ENCODE results near the gene TAOK1. TPM values are rescaled to one million over a fixed set of nuclear protein-coding genes. Genes with fewer than 3 reads are reported as not detected.

The TAOK1 gene
- total and polyA plus RNA-seq, 2 of the 13 experiments (the other 11 are each of a cell fraction or from before 2014, with no cell fraction given), result 14.1 to 23.0 TPM

DNA sequence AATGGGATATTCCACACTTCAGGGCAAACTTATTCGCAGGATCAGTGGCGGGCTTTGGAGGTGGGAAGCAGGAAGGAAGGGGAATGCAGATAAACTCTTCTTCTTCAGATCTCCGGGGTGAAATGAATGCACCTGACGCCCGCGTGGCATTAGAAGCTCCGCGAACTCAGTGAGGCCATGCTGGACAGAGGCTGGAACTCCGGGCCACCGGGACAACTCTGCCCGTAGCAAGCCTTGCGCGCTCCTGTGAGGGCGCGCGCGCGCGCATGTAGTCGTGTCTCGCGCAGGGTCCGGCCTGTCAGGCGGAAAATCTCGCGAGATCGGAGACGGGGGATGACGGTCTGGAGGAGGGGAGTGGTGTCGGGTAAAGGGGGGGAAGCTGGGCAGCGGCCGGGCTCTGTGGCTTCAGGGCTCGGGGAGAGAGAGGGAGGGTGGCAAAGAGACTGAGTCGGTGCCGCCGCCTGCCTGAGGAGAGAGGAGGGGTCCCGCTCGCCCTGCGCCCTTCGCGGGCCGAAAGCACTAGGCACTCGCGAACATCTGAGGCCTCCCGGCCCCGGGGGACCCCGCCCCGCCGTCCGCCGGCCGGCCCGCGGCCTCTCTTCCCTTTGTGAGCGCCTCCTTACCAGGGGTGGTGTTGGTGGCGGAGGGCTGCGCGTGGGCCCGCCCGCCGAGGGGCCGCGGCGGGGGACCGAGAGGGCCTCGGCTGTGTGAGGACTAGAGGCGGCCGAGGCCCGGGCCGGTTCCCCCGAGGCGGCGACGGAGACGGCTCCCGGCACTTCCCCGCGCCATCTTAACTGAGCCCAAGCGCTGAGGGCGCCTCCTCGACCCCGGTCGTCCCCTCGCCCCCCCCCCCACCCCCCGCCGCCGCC, at the start of gene TAOK1 (continued):
- TF ChIP-seq, protein P1, sequence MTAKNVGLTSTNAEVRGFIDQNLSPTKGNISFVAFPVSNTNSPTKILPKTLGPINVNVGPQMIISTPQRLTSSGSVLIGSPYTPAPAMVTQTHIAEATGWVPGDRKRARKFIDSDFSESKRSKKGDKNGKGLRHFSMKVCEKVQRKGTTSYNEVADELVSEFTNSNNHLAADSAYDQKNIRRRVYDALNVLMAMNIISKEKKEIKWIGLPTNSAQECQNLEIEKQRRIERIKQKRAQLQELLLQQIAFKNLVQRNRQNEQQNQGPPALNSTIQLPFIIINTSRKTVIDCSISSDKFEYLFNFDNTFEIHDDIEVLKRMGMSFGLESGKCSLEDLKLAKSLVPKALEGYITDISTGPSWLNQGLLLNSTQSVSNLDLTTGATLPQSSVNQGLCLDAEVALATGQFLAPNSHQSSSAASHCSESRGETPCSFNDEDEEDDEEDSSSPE (CRISPR knock-in tag; IDR thresholded peaks at IDR 0.05), result peak; percentile 25; the same call in 1 of the 2 replicates
- TF ChIP-seq SNAPC2 (CRISPR knock-in tag; IDR thresholded peaks at IDR 0.05) (peak; percentile 88; the same call in 1 of the 2 replicates), SPEN (CRISPR knock-in tag; IDR thresholded peaks at IDR 0.05; ENCODE audit: low read depth) (peak; percentile 90), SIX1 (CRISPR knock-in tag; IDR thresholded peaks at IDR 0.05; ENCODE audit: borderline replicate concordance) (no peak), RNF2 (conservative IDR thresholded peaks at IDR 0.05; ENCODE audit: low read depth) (peak; percentile 38; the same call in 1 of the 2 replicates), ZNF382 (CRISPR knock-in tag; IDR thresholded peaks at IDR 0.05; ENCODE audit: borderline replicate concordance) (no peak), HOXA3 (CRISPR knock-in tag; IDR thresholded peaks at IDR 0.05) (no peak), JARID2 (CRISPR knock-in tag; IDR thresholded peaks at IDR 0.05; ENCODE audit: insufficient replicate concordance) (no peak), SUZ12 (IDR thresholded peaks at IDR 0.05; ENCODE audit: low read depth, low read length) (no peak), NCOA5 (CRISPR knock-in tag; IDR thresholded peaks at IDR 0.05) (no peak), NR3C1 (CRISPR knock-in tag; IDR thresholded peaks at IDR 0.05) (no peak), KLF9 (CRISPR knock-in tag; IDR thresholded peaks at IDR 0.05; ENCODE audit: low read depth) (no peak), ARHGAP35 (CRISPR knock-in tag; IDR thresholded peaks at IDR 0.05; ENCODE audit: borderline replicate concordance) (0 out of 2 replicates have a peak, but pooled peaks have one; percentile 70), AGO2 (optimal IDR thresholded peaks at IDR 0.05; ENCODE audit: low read depth, low read length) (peak; percentile 84), RARA (CRISPR knock-in tag; IDR thresholded peaks at IDR 0.05) (no peak), DR1 (CRISPR knock-in tag; IDR thresholded peaks at IDR 0.05) (peak; percentile 87), TRIM24 (CRISPR knock-in tag; IDR thresholded peaks at IDR 0.05) (no peak), GABPB1 (CRISPR knock-in tag; IDR thresholded peaks at IDR 0.05) (peak; percentile 66; the same call in 1 of the 2 replicates), HES4 (CRISPR knock-in tag; IDR thresholded peaks at IDR 0.05; ENCODE audit: borderline replicate concordance) (peak; percentile 70; the same call in 1 of the 2 replicates), FIP1L1 (IDR thresholded peaks at IDR 0.05; ENCODE audit: borderline replicate concordance, insufficient read depth, low read depth, low read length) (peak; percentile 86; the same call in 1 of the 2 replicates), TFDP1 (CRISPR knock-in tag; IDR thresholded peaks at IDR 0.05; ENCODE audit: borderline replicate concordance) (peak; percentile 58; the same call in 1 of the 2 replicates), ZNF562 (CRISPR knock-in tag; IDR thresholded peaks at IDR 0.05; ENCODE audit: borderline replicate concordance) (no peak), HNRNPH1 (optimal IDR thresholded peaks at IDR 0.05; ENCODE audit: low read depth, low read length) (peak; percentile 94), ZNF326 (CRISPR knock-in tag; IDR thresholded peaks at IDR 0.05; ENCODE audit: borderline replicate concordance) (no peak)
- TF ChIP-seq, protein P2, sequence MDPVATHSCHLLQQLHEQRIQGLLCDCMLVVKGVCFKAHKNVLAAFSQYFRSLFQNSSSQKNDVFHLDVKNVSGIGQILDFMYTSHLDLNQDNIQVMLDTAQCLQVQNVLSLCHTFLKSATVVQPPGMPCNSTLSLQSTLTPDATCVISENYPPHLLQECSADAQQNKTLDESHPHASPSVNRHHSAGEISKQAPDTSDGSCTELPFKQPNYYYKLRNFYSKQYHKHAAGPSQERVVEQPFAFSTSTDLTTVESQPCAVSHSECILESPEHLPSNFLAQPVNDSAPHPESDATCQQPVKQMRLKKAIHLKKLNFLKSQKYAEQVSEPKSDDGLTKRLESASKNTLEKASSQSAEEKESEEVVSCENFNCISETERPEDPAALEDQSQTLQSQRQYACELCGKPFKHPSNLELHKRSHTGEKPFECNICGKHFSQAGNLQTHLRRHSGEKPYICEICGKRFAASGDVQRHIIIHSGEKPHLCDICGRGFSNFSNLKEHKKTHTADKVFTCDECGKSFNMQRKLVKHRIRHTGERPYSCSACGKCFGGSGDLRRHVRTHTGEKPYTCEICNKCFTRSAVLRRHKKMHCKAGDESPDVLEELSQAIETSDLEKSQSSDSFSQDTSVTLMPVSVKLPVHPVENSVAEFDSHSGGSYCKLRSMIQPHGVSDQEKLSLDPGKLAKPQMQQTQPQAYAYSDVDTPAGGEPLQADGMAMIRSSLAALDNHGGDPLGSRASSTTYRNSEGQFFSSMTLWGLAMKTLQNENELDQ (CRISPR knock-in tag; IDR thresholded peaks at IDR 0.05; ENCODE audit: borderline replicate concordance), result no peak

All from HepG2 (cell line).